GM19468 (cell line): ENCODE results near the gene TTC28.

Experiments used
- ATAC-seq: cut with Tn5 transposase; IDR thresholded peaks from one replicate; pipeline ENCODE4 v1.9.1; 2021; ENCODE audit warnings: mild to moderate bottlenecking, moderate library complexity, moderate number of reproducible peaks; ENCODE audit not compliant: unreplicated experiment; ENCODE audit errors: extremely low read depth

The TTC28 gene

DNA sequence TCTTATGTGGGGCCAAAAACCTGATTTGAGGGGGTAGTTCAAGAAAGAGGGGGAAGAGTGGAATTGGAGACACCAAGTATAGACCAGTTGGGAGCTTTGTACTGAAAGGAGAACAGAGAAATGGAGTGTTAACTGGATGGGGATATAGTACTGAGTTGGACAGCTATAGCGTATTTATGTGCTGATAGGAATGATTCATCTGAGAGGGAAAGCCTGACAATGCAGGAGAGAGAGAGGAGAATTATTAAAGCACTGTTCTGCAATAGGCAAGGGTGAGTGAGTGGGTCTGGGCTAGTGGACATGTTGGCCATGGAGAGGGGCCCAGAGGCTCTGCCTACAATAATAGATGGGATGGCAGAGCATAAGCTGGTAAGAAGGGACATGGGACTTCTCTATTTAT lies 707.7 kb downstream of the TTC28 start:
- ATAC-seq = no peak

DNA sequence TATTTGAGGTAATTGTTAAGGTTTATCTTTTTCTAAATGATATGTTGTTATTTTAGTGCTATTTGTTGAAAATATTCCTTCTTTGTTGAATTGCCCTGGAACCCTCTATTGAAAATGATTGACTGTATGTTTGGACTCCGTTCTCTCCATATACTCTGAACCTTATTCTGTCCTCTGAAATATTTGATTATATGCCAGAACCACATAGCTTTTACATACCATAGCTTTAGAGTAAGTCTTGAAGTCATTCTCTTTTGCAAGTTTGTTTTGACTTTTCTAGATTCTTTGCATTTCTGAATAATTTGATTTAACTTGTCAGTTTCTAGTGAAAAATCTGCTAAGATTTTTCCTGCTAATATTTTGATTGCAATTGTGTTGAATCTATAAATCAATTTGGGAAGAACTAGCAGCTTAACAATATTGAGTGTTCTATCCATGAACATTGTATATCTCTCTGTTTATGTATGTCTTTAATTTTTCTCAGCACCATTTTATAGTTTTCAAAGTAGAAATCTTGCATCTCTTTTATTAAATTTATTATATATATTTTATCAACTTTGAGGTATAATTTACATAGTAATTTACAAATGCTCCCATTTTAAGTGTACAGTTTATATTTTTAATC lies 708.9 kb downstream of the TTC28 start:
- no peak for ATAC-seq

DNA sequence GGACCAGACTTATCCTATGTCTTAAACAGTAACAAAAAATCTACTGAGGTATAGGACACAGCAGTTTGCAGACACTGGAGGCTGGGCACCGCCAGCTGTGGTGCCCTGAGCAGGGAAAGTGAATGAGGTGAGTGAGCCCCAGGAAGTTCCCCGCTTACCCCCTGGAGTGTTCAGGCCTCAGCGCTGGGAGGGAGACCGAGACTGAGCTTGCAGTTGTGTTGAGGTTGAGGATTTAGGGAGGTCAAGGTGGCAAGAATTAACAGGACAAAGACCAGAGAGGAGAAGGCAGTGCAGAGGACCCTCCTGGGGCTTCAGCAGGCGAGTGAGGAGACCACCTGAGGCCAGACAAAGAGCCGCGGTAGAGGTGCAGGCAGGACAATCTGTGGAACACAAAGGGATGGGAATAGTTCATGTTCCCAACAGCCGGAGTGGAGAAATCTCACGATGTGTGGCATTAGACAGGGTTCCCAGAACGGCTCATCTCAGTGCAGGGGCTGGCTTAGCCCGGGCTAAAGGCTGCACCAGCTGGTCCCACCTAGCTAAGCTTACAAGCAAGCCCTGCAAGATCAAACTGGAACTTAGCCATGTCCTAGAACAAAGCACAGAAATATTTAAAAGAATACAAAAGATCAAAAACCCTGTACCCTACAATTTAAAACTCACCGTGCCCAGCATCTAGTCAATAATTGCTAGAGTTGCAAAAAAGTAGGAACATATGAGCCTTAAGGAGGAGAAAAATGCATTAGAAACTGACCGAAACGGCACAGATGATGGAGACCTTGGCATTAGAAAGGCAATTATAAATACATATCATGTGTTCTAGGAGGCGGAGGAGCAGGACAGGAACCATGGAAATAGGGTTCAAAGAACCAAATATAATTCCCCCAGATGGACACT lies 713.2 kb downstream of the TTC28 start:
- no peak for ATAC-seq

DNA sequence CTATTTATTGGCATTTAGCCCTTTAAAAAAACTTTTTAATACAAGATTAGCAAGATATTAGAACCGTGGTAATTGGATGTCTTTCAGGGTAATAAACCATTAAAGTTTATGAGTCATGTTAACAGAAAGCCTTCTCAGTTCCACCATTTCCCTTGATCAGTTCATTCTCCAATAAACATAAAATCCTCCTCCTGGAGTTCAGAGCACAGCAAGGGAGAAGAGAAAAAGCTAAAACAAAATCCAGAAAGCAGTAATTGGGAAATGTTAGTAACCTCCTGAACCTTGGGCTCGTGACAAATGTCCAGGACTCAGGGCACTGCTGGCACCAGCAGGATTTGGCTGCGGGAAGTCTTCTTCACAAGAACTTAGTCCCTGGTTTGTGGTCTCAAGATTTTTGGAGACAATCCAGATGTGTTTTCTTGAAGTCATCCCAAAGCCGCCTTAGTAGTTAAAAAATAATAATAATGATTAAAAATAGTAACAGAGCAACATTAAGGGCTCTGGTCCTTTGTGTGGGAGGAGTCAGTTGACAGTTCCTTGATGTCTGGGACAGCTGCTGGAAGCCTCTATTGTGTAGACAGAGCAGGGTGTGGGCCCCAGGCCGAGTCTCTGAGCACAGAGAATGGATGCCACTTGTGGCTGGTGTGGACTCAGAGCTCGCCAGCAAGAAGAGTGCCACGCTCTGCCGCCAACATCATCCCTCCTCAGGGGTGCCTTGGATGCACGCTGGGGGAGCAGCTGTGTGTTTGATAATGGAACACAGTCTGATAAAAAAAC lies 717.2 kb downstream of the TTC28 start:
- no peak for ATAC-seq

DNA sequence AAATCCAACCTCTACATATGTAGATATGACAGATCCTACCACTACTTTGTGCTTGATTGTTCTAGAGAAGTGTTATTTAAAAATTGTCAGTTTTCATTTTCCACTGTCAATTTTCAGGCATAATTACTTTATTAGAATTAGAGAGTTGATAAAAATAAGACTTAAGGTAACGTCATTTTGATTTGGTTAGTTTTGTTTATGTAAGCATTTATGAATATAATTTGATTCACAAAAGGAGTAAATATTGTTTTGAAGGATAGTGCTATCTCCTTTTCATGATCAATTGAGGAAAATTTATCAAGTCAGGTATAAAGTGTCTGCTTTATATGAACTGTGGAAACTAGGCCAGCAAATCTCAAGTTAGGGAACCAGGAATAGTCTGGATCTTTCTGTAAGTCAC lies 718.0 kb downstream of the TTC28 start:
- ATAC-seq = no peak

DNA sequence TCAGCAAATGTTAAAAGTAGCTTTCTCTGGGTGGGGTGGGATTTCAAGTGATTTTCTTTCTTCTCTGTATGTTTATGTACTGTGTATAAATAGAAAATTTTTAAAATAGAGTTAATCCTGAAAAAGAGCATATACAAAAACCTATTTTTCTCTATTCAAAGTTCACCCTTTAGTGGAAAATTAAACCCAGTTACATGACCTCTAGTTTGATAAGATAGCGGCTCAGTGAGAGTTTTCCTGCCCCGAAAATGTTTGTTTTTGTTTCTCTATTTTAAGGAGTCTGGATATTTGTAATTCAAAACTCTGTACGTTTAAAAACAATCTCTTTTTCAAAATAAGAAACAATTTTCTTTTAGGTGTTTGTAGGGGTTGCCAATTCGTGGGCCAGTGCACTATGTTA lies 718.5 kb downstream of the TTC28 start:
- no peak for ATAC-seq

DNA sequence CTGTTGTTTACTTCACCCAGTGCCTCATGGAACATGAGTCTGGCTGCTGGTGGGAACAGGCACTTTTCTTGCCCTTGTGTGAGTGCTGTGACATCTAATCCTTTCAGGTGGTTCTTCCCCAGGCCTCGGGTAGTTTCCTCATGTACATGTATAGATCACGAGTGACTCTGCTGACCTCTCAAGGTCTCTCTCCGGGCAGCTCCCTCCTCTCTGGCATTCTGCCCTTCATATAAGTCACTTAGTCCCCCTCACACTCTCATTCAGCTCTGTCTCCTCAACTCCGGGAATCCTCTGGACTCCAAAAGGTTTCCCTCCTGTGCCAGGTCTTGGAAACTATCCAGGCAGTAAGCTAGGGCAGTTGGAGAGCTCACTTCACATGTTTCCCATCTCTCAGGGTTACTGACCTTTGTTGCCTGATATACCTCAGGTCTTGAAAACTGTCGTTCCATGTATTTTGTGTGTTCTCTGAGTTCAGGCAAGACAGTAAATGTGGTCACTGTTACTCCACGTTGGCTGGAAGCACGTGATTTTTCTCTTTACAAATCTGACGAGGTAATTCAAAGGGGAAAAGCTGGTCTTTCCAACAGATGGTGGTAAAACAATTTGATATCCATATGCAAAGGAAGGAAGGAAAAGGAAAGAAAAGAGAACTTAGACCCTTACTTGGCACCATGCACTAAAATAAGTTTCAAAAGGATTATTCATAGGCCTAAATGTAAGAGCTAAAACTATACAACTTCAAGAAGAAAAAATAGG lies 720.1 kb downstream of the TTC28 start:
- no peak for ATAC-seq

DNA sequence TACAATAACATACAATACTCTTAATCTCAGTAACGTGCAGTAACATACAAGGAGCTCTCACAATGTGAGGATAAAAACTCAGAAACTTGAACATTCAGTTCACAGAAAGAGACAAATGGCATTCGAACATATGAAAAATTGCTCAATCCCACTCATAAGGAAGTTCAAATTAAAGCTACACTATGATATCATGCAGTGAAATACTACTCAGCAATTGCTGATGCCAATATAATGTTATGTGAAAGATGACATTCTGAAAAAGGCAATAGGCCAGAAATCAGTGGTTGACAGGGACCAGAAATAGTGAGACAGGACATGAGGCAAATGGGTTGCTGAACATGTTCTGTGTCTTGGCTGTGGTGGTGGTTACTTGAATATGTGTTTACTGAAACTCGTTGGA lies 726.9 kb downstream of the TTC28 start:
- no peak for ATAC-seq

DNA sequence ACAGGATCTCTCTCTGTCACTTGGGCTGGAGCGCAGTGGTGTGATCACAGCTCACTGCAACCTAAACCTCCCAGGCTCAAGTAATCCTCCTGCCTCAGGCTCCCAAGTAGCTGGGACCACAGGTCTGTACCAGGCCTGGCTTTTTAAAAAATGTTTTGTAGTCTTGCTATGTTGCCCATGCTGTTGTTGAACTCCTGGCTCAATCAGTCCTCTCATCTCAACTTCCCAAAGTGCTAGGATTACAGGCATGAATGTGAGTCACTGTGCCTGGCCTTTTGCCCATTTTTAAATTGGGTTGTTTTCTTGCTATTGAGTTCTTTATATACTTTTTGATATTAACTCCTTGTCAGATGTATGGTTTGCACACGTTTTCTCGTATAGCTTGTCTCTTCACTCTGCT lies 727.5 kb downstream of the TTC28 start:
- no peak for ATAC-seq

DNA sequence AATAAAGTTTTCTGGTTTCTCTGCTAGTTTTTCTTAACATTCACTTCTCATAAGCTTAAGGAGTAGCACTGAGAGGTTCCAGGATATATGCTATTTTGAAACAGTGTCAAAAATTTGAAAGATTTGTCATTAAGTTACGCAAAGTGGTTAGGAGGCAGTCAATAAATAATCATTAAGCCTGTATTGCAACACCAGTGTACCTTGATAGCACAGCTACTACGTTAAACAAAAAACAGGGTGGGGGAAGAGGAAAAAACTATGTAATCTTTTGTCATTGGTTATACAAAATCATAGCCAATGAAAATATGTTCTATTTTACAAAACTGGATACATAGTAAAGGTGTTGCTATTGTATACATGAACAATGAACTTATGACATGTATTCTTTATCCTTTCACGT lies 730.2 kb downstream of the TTC28 start:
- ATAC-seq = no peak

DNA sequence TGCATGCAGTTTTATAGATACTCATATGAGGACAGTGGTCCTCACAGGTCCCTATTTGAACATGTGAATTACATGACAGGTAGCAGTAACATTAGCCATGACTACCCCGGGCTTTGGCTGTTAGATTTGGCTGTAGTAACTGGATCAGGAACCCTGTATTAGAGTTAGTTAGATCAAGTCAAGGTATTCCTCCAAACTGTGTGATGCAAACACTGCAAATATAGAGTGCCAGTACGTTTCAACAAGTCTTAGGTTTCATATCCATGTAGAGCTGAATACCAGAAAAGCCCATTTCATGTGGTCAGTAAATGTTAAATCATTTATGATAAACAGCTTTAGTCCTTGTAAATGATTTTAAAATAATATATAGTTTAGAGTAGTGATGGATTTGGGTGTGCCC lies 731.1 kb downstream of the TTC28 start:
- no peak for ATAC-seq

DNA sequence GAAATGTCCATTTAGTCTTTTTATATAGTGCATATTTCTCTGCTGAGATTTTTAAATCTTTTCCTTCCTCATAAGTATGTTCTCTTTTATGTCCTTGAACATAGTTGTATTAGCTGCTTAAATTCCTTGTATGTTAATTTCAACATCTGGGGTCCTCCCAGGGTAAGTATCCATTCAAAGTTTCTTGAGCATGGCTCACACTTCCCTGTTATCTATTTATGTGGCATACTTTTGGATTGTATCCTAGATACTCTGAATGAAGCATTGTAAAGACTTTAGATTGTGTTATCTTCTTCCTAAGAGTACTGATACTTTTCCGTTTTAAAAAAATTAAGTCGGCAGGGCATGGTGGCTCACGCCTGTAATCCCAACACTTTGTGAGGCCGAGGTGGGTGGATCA lies 732.2 kb downstream of the TTC28 start:
- no peak for ATAC-seq

DNA sequence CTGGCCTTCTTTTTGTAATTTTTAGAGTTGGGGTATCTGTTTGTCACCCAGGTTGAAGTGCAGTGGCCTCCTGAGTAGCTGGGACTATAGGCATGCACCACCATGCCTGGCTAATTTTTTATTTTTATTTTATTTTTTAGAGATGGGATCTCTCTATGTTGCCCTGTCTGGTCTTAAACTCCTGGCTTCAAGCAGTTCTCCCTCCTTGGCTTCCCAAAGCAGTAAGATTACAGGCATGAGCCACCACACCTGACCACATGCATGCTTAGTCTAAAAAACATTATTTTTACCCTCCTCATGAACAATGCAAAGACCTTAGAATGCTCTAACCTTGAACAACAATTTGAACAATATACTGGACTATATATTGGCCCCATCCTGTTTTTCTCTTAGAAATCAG lies 738.5 kb downstream of the TTC28 start:
- no peak for ATAC-seq

DNA sequence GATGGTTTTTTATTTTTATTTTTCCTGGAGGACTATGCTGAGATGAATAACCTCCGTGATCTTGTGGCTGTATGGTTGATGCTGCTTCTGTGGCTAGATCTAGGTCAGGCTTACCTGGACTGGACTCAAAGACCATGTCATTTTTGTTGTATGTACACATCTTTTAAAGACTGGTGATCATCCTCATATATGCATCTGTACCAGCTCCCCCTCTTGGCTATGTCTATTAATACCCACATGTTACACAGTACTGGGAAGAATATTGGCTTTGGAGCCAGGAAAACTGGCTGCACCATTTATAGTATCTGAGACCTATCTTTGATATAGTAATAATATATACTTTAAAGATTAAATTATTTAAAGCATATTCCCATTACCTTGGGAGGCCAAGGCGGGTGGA lies 742.2 kb downstream of the TTC28 start:
- no peak for ATAC-seq

DNA sequence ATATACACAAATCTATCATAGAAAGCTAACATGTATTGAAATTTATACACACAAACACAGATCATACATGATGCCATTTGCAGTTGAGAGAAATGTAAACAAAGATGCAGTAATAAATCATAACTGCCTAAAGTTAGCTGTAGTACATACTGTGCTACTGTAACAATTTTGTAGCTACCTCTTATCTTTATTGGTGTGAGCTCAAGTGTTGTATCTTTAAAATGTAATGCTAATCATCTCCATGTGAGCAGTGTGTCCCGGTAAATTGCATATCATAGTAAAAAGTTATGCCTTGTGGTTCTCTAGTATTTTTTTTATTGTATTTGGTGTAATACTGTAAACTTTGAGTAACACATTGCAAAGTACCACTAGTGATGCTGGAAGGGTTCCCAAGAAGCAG lies 743.7 kb downstream of the TTC28 start:
- no peak for ATAC-seq

DNA sequence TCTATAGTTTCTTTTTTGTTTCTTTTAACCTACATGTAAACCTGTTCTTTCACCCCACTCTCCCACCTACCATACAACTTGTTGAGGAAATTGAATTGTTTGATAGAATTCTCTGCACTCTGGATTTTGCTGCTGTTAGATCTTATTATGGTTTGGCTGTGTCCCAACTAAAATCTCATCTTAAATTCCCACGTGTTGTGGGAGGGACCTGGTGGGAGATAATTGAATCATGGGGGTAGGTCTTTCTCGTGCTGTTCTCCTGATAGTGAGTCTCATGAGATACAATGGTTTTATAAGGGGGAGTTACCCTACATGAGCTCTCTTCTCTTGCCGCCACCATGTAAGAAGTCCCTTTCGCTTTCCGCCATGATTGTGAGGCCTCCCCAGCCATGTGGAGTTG lies 745.6 kb downstream of the TTC28 start:
- no peak for ATAC-seq

DNA sequence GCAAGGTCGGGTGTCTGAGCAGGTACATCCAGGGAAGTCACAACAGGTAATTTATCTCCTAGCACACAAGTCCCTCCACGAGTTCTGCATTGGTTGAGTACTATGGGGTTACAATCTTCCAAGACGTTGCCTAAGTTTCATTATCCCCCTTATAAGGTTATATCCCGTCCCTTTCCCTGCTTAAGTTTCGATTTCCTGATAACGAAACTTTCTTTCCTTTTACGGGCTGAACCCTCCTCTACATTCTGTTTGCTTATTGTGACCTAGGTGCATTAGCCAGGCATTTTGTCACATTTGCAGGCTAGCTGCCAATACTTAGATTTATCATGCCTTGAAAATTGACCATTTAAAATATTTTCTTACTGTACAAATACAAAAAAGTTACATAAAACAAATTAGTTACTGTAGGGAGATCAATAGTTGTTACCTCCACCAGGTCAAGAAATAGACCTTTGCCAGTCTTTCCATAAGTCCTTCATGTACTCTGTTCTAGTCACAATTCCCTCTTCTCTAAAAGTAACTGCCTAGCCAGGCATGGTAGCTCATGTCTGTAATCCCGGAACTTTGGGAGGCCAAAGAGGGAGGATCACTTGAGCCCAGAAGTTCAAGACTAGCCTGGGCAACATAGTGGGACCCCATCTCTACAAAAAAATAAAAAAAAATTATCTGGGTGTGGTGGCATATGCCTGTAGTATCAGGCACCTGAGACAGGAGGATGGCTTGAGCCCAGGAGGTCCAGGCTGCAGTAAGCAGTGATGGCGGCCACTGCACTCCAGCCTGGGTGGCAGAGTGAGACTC lies 746.3 kb downstream of the TTC28 start:
- ATAC-seq = no peak

DNA sequence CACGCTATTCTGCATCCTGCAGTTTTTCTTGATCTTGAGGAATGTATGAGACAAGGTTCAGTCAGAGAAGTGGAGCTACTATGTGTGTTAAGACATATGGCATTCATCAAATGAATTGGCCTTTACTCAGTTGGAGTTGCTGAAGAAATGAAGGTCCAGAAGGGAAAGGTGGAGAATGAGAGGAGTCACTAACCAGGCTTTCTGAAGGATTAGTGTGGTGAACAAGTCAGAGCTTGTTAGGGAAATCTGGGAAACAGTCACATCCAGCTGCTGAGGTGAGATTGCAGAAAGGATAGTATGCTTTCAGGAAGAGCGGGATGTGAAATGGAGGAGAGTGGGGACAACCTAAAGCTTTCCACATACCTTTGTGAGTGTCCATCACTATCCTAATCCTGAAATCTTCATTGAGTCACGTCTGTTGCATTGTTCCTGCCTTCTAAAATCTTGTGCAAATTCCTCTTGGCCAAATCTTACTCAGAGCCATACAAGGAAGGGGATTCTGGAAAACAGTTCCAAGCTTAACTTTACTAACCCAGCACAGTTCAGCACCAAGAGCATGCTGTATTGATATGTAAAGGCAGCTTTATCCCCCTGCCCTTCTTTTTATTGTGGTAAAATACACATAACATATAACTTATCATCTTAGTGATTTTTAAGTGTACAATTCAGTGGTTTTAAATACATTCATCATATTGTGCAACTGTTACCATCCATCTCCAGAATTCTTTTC lies 749.1 kb downstream of the TTC28 start:
- ATAC-seq = no peak
